ENCODE measurements around the gene PRKD1.
"Not testable (repeated sequence)": the region's sequence is repeated elsewhere in the genome, so short reads cannot be mapped to it uniquely, and the experiment has no call there.

Gene PRKD1

GRCh38 chr14:29898470-29898869 lies 29.2 kb downstream of the PRKD1 start:
- DNase-seq = no peak

- no peak for DNase-seq
Measured at GRCh38 chr14:29897181-29897580, 30.5 kb downstream of the PRKD1 start.

DNA sequence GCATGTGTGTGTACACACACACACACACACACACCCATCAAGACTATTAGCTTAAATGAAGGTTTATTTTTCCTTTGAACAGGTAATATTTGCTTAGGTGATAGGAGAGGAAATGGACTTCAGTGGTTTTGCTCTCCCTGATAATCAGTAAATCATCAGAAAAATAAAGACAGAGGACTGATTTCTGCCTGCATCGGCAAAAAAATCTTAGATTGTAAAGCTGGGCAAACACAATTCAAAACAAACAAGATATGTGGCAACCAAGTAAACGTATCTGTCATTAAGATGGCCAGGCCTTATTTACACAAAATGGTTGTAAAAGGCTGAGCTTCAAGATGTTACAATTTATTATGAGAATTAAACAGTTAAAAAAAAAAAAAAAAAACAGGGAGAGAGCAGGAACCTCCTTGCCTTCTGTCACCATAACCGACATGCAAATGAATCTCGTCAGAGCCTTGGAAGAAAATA lies 31.3 kb downstream of the PRKD1 start:
- no peak for DNase-seq

DNA sequence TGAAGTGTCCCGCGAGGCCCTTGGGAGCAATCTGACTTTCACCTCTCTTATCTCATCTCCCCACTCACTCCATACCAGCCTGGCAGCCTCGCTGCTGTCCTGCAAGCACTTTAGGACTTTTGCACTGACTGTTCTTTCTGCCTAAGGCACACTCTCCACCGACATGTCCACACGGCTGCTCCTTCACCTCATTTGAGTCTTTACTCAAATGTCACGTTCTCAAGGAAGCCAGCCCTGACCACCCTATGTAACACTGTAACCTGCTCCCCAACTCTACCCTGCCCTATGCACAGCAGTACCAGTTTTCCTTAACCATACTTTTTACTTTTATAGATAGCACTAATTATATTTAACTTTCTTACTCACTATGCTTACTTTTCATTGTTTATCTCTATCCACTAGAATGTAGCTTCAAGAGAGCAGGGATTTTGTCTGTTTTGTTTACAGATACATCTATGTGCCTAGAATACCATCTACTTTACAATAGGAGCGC lies 32.0 kb downstream of the PRKD1 start:
- no peak for DNase-seq

DNA sequence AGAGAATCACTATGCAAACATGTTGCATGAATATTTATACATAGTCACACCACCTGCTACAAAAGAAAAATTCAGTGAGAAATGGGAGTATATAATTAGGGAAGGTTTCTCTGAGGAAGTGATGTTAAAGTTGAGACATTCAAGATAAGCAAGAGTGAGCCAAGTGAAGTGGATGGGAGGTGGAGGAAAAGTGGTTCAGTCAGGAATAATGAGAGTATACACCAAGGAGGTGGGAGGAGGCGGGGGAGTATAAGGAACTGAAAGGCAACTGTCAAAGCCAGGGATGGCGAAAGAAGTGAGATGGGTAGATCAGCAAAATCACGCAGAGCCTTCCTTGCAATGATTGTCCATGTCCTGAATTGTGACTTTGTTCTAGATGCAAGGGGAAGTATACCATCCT lies 33.7 kb downstream of the PRKD1 start:
- DNase-seq = no peak

- DNase-seq = no peak
Measured at GRCh38 chr14:29892327-29892726, 35.3 kb downstream of the PRKD1 start.

DNA sequence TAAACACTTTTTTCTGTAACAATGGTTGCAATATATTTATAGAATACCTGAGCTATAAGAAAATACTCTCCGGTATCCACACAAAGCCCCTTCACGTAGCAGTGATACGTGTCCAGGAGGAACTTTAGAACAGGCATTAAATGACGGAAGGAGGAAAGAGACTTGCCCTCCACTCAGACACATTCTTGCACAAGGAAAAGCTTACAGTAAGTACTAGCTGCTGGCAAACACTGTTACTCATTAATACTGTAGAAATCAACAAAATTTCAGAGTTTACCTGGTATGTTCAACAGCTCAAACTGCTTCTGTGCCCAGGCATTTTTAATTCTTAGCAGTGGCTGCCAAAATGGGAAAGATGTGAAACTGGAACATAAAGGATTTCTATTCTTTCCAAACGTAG lies 41.7 kb downstream of the PRKD1 start:
- no peak for DNase-seq

DNA sequence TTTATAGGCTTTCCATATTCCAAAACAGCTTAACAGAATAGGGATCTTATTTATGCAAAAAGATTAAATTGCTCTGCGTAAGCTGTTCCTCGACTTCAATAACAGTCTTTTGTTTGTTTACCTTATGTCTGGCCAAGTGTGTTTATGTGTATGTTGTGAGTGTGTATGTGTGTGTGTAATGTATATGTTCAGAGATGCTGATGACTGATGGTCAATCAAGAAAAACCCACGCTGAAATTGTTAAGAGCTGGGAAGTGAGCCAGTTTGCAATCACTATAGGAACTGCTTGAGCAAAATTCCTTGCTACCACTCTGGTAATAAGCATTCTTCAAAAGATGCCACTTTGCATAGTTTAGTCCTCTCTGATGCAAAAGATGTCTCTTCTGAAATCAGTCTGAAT lies 59.6 kb downstream of the PRKD1 start:
- no peak for DNase-seq

DNA sequence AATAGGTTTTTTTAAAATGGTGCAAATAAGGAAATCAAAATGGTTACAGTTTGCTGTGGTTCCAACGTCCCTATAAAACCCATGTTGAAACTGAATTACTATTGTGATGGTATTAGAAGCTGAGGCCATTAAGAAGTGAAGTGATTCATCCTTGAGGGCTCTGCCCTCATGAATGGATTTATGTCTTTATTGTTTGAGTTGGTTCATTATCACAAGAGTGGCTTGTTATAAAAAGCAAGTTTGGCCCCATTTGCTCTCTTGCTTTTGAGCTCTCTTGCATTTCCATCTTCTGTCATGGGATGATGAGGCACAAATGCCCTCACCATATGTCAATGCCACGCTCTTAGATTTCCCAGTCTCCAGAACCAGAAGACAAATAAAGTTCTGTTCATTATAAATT lies 62.3 kb downstream of the PRKD1 start:
- no peak for DNase-seq

GRCh38 chr14:29861996-29862395 lies 65.7 kb downstream of the PRKD1 start:
- DNase-seq = no peak

- no peak for DNase-seq
Measured at GRCh38 chr14:29858299-29858698, 69.3 kb downstream of the PRKD1 start.

DNA sequence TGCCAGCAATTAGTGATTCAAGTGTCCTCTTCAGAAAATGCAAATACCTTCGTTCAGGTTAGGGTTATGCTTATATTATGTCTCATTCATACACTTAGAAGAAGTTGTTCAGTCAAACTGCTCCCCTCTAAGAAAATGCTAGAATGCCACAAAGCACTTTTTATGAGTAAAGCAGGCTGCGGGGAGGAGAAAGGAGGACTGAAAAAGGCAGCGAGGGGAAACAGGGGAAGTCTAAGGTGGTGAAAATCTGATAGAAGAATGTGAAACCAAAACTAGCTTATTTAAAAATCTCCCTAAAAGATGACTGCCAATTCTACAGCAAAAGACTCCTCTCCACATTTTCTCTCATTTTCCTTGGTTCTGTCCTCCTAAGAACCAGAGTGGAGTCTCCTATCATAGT lies 70.1 kb downstream of the PRKD1 start:
- no peak for DNase-seq

DNA sequence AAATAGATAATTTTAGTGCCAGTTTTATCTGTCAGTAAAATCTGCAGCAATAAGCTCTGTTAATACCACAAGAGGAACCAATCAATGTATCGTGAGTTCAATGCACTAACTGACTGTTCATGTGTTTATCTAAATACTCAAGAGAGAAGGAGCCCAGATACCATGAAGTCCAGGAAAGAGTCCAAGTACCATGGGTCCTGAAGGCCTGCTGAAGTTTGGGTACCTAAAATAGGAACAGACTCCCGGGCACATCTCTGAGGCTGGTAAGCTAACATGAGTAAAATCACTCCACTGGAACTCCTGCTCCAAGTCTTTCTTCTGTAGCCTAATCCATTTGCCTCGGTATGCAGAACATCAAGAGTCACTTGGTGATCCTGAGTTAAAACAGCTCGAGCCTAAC lies 71.1 kb downstream of the PRKD1 start:
- no peak for DNase-seq

GRCh38 chr14:29853691-29854090 lies 74.0 kb downstream of the PRKD1 start:
- DNase-seq = not testable (repeated sequence)

- DNase-seq = no peak
Measured at GRCh38 chr14:29853272-29853671, 74.4 kb downstream of the PRKD1 start.

- no peak for DNase-seq
Measured at GRCh38 chr14:29851397-29851796, 76.2 kb downstream of the PRKD1 start.

DNA sequence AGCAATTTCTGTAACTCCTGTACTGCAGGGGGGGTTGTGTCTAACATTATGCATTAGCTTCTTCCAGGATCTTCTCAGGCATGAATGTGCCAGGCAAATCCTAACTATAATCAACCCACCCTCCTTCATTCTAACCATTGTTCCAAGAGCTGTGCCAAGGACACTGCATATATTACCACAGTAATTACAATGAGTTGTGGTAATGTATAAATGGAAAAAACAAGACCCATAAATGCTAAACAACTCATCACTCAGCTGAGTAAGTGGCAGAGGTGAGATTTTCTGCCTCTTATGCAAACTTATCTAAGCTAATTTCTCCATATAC lies 80.6 kb downstream of the PRKD1 start:
- no peak for DNase-seq

DNA sequence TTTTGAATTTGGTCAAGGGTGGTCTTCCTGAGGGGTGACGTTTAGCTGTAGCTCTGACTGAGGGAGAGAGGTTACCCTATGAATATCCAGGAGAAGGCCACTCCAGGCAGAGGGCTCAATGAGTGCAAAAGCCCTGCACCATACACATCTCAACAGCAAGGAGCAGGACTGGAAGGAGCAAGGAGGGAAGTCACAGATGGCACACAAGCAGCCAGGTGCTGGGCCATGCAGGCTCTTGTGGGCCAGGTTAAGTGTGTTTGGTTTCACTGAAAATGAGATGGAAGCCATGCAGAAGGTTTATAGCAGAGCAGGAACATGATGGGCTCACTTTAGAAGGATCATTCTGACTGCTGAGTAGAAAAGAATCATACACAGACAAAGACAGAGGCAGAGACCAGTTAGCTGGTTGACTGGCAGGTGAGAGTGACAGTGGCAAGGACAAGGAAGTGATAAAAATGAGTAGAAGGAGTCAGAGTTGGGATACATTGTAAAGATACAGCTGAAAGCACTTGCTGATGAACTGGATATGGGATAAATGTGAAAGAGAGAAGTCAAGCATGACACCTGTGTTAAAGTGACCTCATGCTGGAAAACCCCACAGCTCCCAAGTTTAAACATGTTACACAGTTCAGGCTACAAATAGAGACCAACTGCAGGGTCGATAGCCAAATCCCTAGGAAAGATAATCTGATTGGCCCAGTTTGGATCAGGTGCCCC lies 81.2 kb downstream of the PRKD1 start:
- DNase-seq = no peak

DNA sequence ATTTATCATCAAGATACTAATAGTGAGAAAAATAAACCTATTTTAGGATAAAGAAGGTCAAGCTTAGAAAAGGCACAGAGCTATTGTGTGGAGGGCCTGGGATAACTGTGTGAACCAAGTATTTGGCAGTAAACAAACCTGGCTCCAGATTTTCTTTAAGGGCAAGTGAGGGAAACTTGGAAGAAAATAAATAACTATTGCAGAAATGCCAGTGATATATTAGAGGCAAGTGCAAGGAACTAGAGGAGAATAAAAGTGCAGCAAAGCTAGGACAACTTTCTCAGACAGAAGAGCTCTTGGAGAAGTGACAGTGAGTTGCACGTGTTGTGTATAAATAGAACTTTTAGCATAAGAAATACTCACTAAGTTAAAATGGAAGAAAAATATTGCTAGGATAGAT lies 83.7 kb downstream of the PRKD1 start:
- DNase-seq = no peak

DNA sequence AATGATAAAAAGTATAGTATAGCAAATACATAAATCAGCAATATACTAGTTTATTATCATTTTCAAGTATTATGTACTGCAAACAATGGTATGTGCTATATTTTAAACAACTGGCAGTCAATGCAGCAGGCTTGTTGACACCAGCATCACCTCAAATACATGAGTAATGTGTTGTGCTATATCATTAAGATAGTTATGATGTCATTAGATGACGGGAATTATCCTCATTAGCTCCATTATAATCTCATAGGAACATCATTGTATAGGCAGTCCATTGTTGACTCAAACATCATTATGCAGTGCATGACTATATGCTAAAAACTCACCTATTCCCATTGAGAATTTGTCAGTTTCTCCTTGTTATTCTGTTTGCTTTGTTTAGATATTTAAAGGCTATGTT lies 85.4 kb downstream of the PRKD1 start:
- DNase-seq = no peak

- not testable (repeated sequence) for DNase-seq
Measured at GRCh38 chr14:29840369-29840892, 87.2 kb downstream of the PRKD1 start.

- DNase-seq = not testable (repeated sequence)
Measured at GRCh38 chr14:29839691-29840090, 88.0 kb downstream of the PRKD1 start.

- no peak for DNase-seq
Measured at GRCh38 chr14:29838752-29839151, 88.9 kb downstream of the PRKD1 start.

- DNase-seq = no peak
Measured at GRCh38 chr14:29836395-29836794, 91.3 kb downstream of the PRKD1 start.

- no peak for DNase-seq
Measured at GRCh38 chr14:29832042-29832441, 95.6 kb downstream of the PRKD1 start.

Data from stimulated activated CD4-positive, alpha-beta T cell treated with anti-CD3 and anti-CD28 coated beads, Interleukin-2, amount 100 ng/mL, for 48 hours (primary cell).